Measurements from ENCODE around the gene CREB5.

CREB5 gene

GRCh38 chr7:28656529-28656928 lies 244.2 kb downstream of the CREB5 start:
- DNase-seq = no peak

- no peak for DNase-seq
Observed at GRCh38 chr7:28658381-28658780, 246.1 kb downstream of the CREB5 start.

GRCh38 chr7:28660132-28660531 lies 247.8 kb downstream of the CREB5 start:
- DNase-seq = no peak

GRCh38 chr7:28661826-28662595 lies 249.7 kb downstream of the CREB5 start:
- no peak for DNase-seq

GRCh38 chr7:28666154-28666553 lies 253.8 kb downstream of the CREB5 start:
- no peak for DNase-seq

- DNase-seq = no peak
Observed at GRCh38 chr7:28668085-28668484, 255.8 kb downstream of the CREB5 start.

GRCh38 chr7:28669330-28669729 lies 257.0 kb downstream of the CREB5 start:
- DNase-seq = no peak

- no peak for DNase-seq
Observed at GRCh38 chr7:28671526-28671925, 259.2 kb downstream of the CREB5 start.

GRCh38 chr7:28672397-28672797 lies 260.1 kb downstream of the CREB5 start:
- no peak for DNase-seq

- DNase-seq = no peak
Observed at GRCh38 chr7:28674359-28674782, 262.1 kb downstream of the CREB5 start.

- no peak for DNase-seq
Observed at GRCh38 chr7:28675429-28675828, 263.1 kb downstream of the CREB5 start.

GRCh38 chr7:28677668-28678067 lies 265.4 kb downstream of the CREB5 start:
- DNase-seq = no peak

- DNase-seq = no peak
Observed at GRCh38 chr7:28678431-28678965, 266.2 kb downstream of the CREB5 start.

- no peak for DNase-seq
Observed at GRCh38 chr7:28681693-28682310, 269.5 kb downstream of the CREB5 start.

- DNase-seq = no peak
Observed at GRCh38 chr7:28682801-28683200, 270.5 kb downstream of the CREB5 start.

GRCh38 chr7:28684650-28685241 lies 272.4 kb downstream of the CREB5 start:
- no peak for DNase-seq

- no peak for DNase-seq
Observed at GRCh38 chr7:28685242-28685643, 272.9 kb downstream of the CREB5 start.

- no peak for DNase-seq
Observed at GRCh38 chr7:28685644-28686417, 273.5 kb downstream of the CREB5 start.

- no peak for DNase-seq
Observed at GRCh38 chr7:28686418-28686800, 274.1 kb downstream of the CREB5 start.

GRCh38 chr7:28687537-28687936 lies 275.2 kb downstream of the CREB5 start:
- no peak for DNase-seq

- DNase-seq = no peak
Observed at GRCh38 chr7:28688174-28688573, 275.9 kb downstream of the CREB5 start.

- no peak for DNase-seq
Observed at GRCh38 chr7:28688651-28689050, 276.3 kb downstream of the CREB5 start.
